K562 (cell line): ENCODE measurements around the gene NFIC. TPM values are rescaled to one million over a fixed set of nuclear protein-coding genes. Genes with fewer than 3 reads are reported as not detected.
A peak's percentile ranks its signal among the peaks of the same experiment; 100 is the strongest.

Experiments used
- CBX1 ChIP-seq: sonication (generic); IDR thresholded peaks from 2 replicates; pipeline ENCODE4 v1.6.1; 2016; ENCODE audit warnings: antibody characterized with exemption, low read depth, mild to moderate bottlenecking
- CC2D1A ChIP-seq: fragments of 450-650 bp; IDR thresholded peaks from 2 replicates; pipeline ENCODE4 v1.6.1; 2017; ENCODE audit warnings: mild to moderate bottlenecking
- EZH2 ChIP-seq: IDR thresholded peaks from 2 replicates; pipeline ENCODE4 v1.6.1; 2012; ENCODE audit warnings: low read depth, mild to moderate bottlenecking, inconsistent platforms, low read length, borderline replicate concordance
- FOSL1 ChIP-seq: fragments of 200-800 bp; sonication (Bioruptor generic); conservative IDR thresholded peaks from 2 replicates; pipeline ENCODE4 v1.6.1; 2016; ENCODE audit warnings: missing genetic modification characterization, missing compliant biosample characterization
- HNRNPUL1 ChIP-seq: fragments of 200-400 bp; formaldehyde crosslinking; IDR thresholded peaks from 2 replicates; pipeline ENCODE4 v1.6.1; 2017; ENCODE audit warnings: low read length
- IFI16 ChIP-seq: fragments of 250-450 bp; sonication (Bioruptor Pico); IDR thresholded peaks from 2 replicates; pipeline ENCODE4 v2.1.2; 2022; ENCODE audit warnings: mild to moderate bottlenecking, inconsistent platforms
- POLR2H ChIP-seq: IDR thresholded peaks from 2 replicates; pipeline ENCODE4 v1.6.1; 2016; ENCODE audit warnings: missing genetic modification characterization, low read depth, mild to moderate bottlenecking, control low read depth, missing compliant biosample characterization, moderate library complexity
- TAF7 ChIP-seq: fragments of 450-650 bp; IDR thresholded peaks from 2 replicates; pipeline ENCODE4 v1.6.1; 2016; ENCODE audit warnings: missing genetic modification characterization, missing compliant biosample characterization
- TAL1 ChIP-seq: fragments of 450-650 bp; IDR thresholded peaks from 2 replicates; pipeline ENCODE4 v1.6.1; 2016; ENCODE audit warnings: mild to moderate bottlenecking
- TBP ChIP-seq: optimal IDR thresholded peaks from 2 replicates; pipeline ENCODE3; 2011; ENCODE audit warnings: low read depth, low read length, improper control_type of control experiment
- YBX1 ChIP-seq: fragments of 450-650 bp; IDR thresholded peaks from 2 replicates; pipeline ENCODE4 v1.7.1; 2016; ENCODE audit warnings: mild to moderate bottlenecking
- ZBTB11 ChIP-seq, 3 experiments: fragments of 200-800 bp in 1 of 3; fragments of 250-450 bp in 1 of 3; fragments of 450-650 bp in 1 of 3; sonication (Bioruptor Pico) in 1 of 3; sonication (Bioruptor generic) in 1 of 3; formaldehyde crosslinking in 1 of 3; IDR thresholded peaks; 2 replicates each; pipeline versions ENCODE4 v1.6.1 to v1.8.0; 2016 to 2022; ENCODE audit warnings: mild to moderate bottlenecking in 2 of 3, missing genetic modification characterization in 2 of 3, missing compliant biosample characterization in 1 of 3, moderate library complexity in 1 of 3
- polyA plus RNA-seq, 8 experiments: library from polyadenylated mRNA; depleted of rRNA in 4 of 8; stranded (reverse) in 5 of 8; unstranded in 3 of 8; fragments of >200 nt; fragmentation: Nextera tagmentation in 2 of 8; fragmentation: Illumina TruSeq in 1 of 8; extraction: Ambion mirVana in 2 of 8; extraction: Trizol in 1 of 8; gene quantifications; 2 replicates each; pipeline versions ENCODE4 v1.2.1 to v1.2.3, GENCODE V29; 2011 to 2014; ENCODE audit warnings: inconsistent platforms in 1 of 8, missing spikeins in 1 of 8
- total RNA-seq, 7 experiments: library from RNA; depleted of rRNA in 6 of 7; stranded (reverse); fragments of >200 nt in 6 of 7; fragmentation: Illumina TruSeq in 2 of 7; extraction: Trizol in 2 of 7; gene quantifications; 2 replicates each; pipeline versions ENCODE4 v1.2.1 to v1.2.3, GENCODE V29; 2011 to 2021; ENCODE audit warnings: low replicate concordance in 1 of 7
- TF ChIP-seq, protein P1 (sequence below): fragments of 200-600 bp; sonication (generic); IDR thresholded peaks from one replicate; pipeline ENCODE4 v1.6.1; 2012; ENCODE audit warnings: mild to moderate bottlenecking, low read depth, low read length, inconsistent platforms

NFIC gene
- total and polyA plus RNA-seq, 9 of the 15 experiments (the other 6 are each of a cell fraction or from before 2014, with no cell fraction given) = 0.71 to 62.1 (median 6.9) TPM

DNA sequence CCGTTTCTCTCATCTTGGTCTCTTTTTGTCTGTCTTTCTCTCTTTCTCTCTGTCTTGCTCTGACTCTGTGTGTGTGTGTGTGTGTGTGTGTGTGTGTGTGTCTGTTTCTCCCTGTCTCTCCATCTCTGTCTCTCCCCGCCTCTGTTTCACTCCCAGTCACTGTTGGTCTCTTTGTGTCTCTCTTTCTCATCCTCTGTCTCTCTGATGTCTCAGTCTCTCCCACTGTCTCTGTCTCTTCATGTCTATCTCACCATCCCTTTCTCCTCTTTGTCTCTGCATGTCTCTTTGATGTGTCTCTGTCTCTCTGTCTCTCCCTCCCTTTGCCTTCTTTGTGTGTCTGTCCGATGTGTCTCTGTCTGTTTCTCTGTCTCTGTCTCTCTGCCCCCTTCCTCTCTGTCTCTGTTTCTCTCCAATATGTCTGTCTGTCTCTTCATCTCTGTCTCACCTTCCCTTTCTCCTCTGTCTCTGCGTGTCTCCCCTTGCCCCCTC is 2.5 kb downstream of the NFIC start (continued):
- TF ChIP-seq, protein P1, sequence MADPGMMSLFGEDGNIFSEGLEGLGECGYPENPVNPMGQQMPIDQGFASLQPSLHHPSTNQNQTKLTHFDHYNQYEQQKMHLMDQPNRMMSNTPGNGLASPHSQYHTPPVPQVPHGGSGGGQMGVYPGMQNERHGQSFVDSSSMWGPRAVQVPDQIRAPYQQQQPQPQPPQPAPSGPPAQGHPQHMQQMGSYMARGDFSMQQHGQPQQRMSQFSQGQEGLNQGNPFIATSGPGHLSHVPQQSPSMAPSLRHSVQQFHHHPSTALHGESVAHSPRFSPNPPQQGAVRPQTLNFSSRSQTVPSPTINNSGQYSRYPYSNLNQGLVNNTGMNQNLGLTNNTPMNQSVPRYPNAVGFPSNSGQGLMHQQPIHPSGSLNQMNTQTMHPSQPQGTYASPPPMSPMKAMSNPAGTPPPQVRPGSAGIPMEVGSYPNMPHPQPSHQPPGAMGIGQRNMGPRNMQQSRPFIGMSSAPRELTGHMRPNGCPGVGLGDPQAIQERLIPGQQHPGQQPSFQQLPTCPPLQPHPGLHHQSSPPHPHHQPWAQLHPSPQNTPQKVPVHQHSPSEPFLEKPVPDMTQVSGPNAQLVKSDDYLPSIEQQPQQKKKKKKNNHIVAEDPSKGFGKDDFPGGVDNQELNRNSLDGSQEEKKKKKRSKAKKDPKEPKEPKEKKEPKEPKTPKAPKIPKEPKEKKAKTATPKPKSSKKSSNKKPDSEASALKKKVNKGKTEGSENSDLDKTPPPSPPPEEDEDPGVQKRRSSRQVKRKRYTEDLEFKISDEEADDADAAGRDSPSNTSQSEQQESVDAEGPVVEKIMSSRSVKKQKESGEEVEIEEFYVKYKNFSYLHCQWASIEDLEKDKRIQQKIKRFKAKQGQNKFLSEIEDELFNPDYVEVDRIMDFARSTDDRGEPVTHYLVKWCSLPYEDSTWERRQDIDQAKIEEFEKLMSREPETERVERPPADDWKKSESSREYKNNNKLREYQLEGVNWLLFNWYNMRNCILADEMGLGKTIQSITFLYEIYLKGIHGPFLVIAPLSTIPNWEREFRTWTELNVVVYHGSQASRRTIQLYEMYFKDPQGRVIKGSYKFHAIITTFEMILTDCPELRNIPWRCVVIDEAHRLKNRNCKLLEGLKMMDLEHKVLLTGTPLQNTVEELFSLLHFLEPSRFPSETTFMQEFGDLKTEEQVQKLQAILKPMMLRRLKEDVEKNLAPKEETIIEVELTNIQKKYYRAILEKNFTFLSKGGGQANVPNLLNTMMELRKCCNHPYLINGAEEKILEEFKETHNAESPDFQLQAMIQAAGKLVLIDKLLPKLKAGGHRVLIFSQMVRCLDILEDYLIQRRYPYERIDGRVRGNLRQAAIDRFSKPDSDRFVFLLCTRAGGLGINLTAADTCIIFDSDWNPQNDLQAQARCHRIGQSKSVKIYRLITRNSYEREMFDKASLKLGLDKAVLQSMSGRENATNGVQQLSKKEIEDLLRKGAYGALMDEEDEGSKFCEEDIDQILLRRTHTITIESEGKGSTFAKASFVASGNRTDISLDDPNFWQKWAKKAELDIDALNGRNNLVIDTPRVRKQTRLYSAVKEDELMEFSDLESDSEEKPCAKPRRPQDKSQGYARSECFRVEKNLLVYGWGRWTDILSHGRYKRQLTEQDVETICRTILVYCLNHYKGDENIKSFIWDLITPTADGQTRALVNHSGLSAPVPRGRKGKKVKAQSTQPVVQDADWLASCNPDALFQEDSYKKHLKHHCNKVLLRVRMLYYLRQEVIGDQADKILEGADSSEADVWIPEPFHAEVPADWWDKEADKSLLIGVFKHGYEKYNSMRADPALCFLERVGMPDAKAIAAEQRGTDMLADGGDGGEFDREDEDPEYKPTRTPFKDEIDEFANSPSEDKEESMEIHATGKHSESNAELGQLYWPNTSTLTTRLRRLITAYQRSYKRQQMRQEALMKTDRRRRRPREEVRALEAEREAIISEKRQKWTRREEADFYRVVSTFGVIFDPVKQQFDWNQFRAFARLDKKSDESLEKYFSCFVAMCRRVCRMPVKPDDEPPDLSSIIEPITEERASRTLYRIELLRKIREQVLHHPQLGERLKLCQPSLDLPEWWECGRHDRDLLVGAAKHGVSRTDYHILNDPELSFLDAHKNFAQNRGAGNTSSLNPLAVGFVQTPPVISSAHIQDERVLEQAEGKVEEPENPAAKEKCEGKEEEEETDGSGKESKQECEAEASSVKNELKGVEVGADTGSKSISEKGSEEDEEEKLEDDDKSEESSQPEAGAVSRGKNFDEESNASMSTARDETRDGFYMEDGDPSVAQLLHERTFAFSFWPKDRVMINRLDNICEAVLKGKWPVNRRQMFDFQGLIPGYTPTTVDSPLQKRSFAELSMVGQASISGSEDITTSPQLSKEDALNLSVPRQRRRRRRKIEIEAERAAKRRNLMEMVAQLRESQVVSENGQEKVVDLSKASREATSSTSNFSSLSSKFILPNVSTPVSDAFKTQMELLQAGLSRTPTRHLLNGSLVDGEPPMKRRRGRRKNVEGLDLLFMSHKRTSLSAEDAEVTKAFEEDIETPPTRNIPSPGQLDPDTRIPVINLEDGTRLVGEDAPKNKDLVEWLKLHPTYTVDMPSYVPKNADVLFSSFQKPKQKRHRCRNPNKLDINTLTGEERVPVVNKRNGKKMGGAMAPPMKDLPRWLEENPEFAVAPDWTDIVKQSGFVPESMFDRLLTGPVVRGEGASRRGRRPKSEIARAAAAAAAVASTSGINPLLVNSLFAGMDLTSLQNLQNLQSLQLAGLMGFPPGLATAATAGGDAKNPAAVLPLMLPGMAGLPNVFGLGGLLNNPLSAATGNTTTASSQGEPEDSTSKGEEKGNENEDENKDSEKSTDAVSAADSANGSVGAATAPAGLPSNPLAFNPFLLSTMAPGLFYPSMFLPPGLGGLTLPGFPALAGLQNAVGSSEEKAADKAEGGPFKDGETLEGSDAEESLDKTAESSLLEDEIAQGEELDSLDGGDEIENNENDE = no peak
- TF ChIP-seq POLR2H = no peak
- TF ChIP-seq HNRNPUL1 = no peak
- no peak for TF ChIP-seq IFI16 (CRISPR knock-in tag)
- no peak for TF ChIP-seq CBX1
- TF ChIP-seq TBP = no peak
- TF ChIP-seq CC2D1A = peak; percentile 70
- TF ChIP-seq YBX1 = no peak; the same call in 1 of the 2 replicates
- no peak for TF ChIP-seq ZBTB11 (CRISPR knock-in tag; IDR thresholded peaks at IDR 0.05)
- TF ChIP-seq TAL1 = peak; percentile 4; the same call in 1 of the 2 replicates
- TF ChIP-seq FOSL1 (tag) = no peak
- peak; percentile 17; the same call in 1 of the 2 replicates for TF ChIP-seq TAF7
- no peak for TF ChIP-seq EZH2
